Astrocyte (in vitro differentiated cells and primary cell): ENCODE data around the gene JAKMIP1.

Source experiments
- CTCF ChIP-seq: IDR thresholded peaks from 2 replicates; pipeline ENCODE4 v1.5.1; 2011; ENCODE audit warnings: low read depth, mild to moderate bottlenecking, inconsistent platforms, low read length, moderate library complexity; ENCODE audit not compliant: insufficient read depth
- EZH2 ChIP-seq: IDR thresholded peaks from 2 replicates; pipeline ENCODE4 v1.6.1; 2012; ENCODE audit warnings: mild to moderate bottlenecking, low read length, inconsistent platforms; ENCODE audit not compliant: insufficient read depth

- no peak for TF ChIP-seq EZH2
- TF ChIP-seq CTCF, result no peak
These were observed 79.0 kb downstream of the JAKMIP1 start for GRCh38 chr4:6121276-6121850.
